ENCODE data around the gene UNC13D.

The UNC13D gene

GRCh38 chr17:75823257-75824041 is 20.8 kb downstream of the UNC13D start:
- H3K9ac ChIP-seq (ENCODE audit: insufficient read length, low read depth), result no peak overlapping the region
- H3K4me3 ChIP-seq (ENCODE audit: insufficient read length, low read depth), result no peak overlapping the region
- no peaks in the 10 kb centered on the region for H3K9me3 ChIP-seq (ENCODE audit: insufficient read depth, low read length)
- no peaks in the 10 kb centered on the region for H3K27me3 ChIP-seq (ENCODE audit: insufficient read depth, insufficient read length)
- H3K36me3 ChIP-seq (ENCODE audit: insufficient read depth, insufficient read length, low read length), result peaks cover 90% of the 10 kb centered on the region
- peaks cover 20% of the 10 kb centered on the region for H3K4me1 ChIP-seq (ENCODE audit: insufficient read depth, insufficient read length)
- TF ChIP-seq SUZ12 (IDR thresholded peaks at IDR 0.05; ENCODE audit: extremely low read depth, insufficient read depth, insufficient read length), result no peak
- no peak for DNase-seq (ENCODE audit: low read depth, low spot score)

DNA sequence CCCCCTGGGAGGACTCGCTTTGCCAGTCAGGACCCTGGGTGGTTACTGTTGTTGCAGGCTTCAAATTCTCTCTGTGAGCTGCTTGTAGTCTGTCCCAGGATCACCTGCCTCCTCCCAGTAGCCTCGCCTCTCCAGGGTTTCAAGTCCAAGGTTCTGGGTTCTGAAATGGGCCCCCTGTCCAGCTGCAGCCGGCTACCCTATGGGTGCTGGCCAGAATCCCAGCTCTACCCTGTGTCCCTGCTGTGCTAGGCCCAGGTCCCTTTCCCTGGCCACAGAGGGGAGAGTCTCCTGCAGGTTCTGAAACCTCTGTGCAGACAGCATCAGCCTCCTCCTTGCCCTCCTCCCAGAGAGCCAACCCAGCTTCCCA is 21.4 kb downstream of the UNC13D start:
- DNase-seq (ENCODE audit: low read depth, low spot score), result no peak
- TF ChIP-seq YY1 (IDR thresholded peaks at IDR 0.05; ENCODE audit: insufficient read depth, insufficient read length) (no peak), SUZ12 (IDR thresholded peaks at IDR 0.05; ENCODE audit: extremely low read depth, insufficient read depth, insufficient read length) (no peak), ZNF274 (IDR thresholded peaks at IDR 0.05; ENCODE audit: low read depth, low read length) (no peak)
- H3K4me3 ChIP-seq (ENCODE audit: insufficient read length, low read depth), result no peak overlapping the region
- H3K4me1 ChIP-seq (ENCODE audit: insufficient read depth, insufficient read length), result peaks cover 13% of the 10 kb centered on the region
- no peaks in the 10 kb centered on the region for H3K27me3 ChIP-seq (ENCODE audit: insufficient read depth, insufficient read length)
- no peaks in the 10 kb centered on the region for H3K9me3 ChIP-seq (ENCODE audit: insufficient read depth, low read length)
- peaks cover 90% of the 10 kb centered on the region for H3K36me3 ChIP-seq (ENCODE audit: insufficient read depth, insufficient read length, low read length)
- H3K9ac ChIP-seq (ENCODE audit: insufficient read length, low read depth), result no peak overlapping the region

- Histone ChIP-seq H3K27me3 (ENCODE audit: insufficient read depth, insufficient read length) (no peaks in the 10 kb centered on the region), H3K9ac (ENCODE audit: insufficient read length, low read depth) (no peak overlapping the region), H3K4me1 (ENCODE audit: insufficient read depth, insufficient read length) (peaks cover 10% of the 10 kb centered on the region), H3K4me3 (ENCODE audit: insufficient read length, low read depth) (no peak overlapping the region), H3K36me3 (ENCODE audit: insufficient read depth, insufficient read length, low read length) (peaks cover 93% of the 10 kb centered on the region), H3K9me3 (ENCODE audit: insufficient read depth, low read length) (no peaks in the 10 kb centered on the region)
- no peak for DNase-seq (ENCODE audit: low read depth, low spot score)
- TF ChIP-seq YY1 (IDR thresholded peaks at IDR 0.05; ENCODE audit: insufficient read depth, insufficient read length), result no peak
- no peak for TF ChIP-seq ZNF274 (IDR thresholded peaks at IDR 0.05; ENCODE audit: low read depth, low read length)
- TF ChIP-seq SUZ12 (IDR thresholded peaks at IDR 0.05; ENCODE audit: extremely low read depth, insufficient read depth, insufficient read length), result no peak
Observed at GRCh38 chr17:75822119-75822799, 21.9 kb downstream of the UNC13D start.

DNA sequence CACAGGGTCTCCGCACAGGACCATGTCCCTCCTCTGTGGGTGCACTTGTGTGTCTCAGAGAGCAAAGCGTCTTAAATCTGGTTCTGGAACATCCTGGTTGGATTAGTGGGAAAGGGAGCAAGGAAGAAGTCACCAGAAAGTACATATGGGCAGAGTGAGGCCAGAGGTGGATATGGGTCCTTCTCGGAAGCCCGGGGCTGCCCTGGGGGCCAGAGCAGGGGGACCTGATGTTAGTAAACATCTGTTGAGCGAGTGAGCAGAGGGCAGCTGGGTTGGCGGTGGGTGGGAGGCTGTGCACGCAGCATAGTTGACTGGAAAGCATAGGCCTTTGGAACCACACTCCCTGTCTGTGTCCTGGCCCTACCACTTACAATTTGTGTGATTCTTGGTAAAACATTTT is 22.7 kb downstream of the UNC13D start:
- no peak for DNase-seq (ENCODE audit: low read depth, low spot score)
- H3K27me3 ChIP-seq (ENCODE audit: insufficient read depth, insufficient read length), result no peaks in the 10 kb centered on the region
- TF ChIP-seq YY1 (IDR thresholded peaks at IDR 0.05; ENCODE audit: insufficient read depth, insufficient read length), result no peak
- no peak for TF ChIP-seq SUZ12 (IDR thresholded peaks at IDR 0.05; ENCODE audit: extremely low read depth, insufficient read depth, insufficient read length)
- no peak for TF ChIP-seq ZNF274 (IDR thresholded peaks at IDR 0.05; ENCODE audit: low read depth, low read length)
- H3K9ac ChIP-seq (ENCODE audit: insufficient read length, low read depth), result no peak overlapping the region
- no peak overlapping the region for H3K4me3 ChIP-seq (ENCODE audit: insufficient read length, low read depth)
- peaks cover 4% of the 10 kb centered on the region for H3K4me1 ChIP-seq (ENCODE audit: insufficient read depth, insufficient read length)
- H3K9me3 ChIP-seq (ENCODE audit: insufficient read depth, low read length), result no peaks in the 10 kb centered on the region
- H3K36me3 ChIP-seq (ENCODE audit: insufficient read depth, insufficient read length, low read length), result peaks cover 94% of the 10 kb centered on the region

DNA sequence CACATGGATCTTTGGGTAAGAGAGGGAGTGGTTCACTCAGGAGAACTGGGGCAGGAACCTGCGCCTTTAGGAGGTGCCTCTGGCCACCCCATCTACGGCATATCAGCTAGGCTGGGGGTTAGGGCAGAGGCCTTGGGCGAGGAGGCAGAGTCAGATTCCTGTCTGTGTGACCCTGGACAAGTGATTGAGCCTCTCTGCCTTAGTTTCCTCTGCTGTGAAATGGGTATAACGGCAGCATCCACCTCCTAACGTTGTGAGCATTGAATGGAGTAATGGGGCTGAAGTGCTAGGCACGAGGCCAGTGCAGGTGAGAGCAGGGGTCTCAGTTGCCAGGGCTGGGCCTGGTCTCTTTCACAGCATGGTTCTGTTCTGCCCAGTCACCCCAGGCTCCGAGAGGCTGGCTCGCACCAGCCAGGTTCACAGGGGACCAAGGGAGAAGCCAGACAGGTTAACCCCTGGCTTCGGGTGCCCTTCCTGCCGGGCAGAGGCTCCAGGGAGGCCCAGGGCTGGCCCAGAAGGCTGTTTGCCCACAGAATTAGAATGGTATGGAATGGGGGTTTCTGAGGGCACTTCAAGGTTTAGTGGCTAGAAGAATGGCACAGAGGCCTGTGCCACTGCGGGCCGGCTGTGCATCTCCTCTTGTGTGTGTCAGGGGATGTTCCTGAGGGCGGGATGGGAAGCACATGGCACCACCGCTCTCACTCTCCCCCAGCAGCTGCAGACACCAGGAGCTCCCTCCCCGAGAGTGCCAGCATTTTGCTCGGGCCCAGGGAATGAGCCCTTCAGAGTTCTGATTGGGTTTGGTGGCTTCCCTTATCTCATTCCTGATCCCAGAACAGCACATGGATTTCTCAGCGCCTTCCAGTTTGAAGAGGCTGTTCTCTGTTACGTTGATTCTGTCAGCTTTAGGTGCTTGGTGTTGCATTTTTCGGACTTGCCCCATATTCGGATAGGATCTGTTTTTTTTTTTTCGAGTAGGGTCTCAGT is 23.8 kb downstream of the UNC13D start:
- H3K4me1 ChIP-seq (ENCODE audit: insufficient read depth, insufficient read length), result peaks cover 5% of the 10 kb centered on the region
- no peak for TF ChIP-seq ZNF274 (IDR thresholded peaks at IDR 0.05; ENCODE audit: low read depth, low read length)
- no peak for TF ChIP-seq YY1 (IDR thresholded peaks at IDR 0.05; ENCODE audit: insufficient read depth, insufficient read length)
- TF ChIP-seq SUZ12 (IDR thresholded peaks at IDR 0.05; ENCODE audit: extremely low read depth, insufficient read depth, insufficient read length), result no peak
- no peak overlapping the region for H3K4me3 ChIP-seq (ENCODE audit: insufficient read length, low read depth)
- H3K27me3 ChIP-seq (ENCODE audit: insufficient read depth, insufficient read length), result no peaks in the 10 kb centered on the region
- no peaks in the 10 kb centered on the region for H3K9me3 ChIP-seq (ENCODE audit: insufficient read depth, low read length)
- no peak overlapping the region for H3K9ac ChIP-seq (ENCODE audit: insufficient read length, low read depth)
- peaks cover 94% of the 10 kb centered on the region for H3K36me3 ChIP-seq (ENCODE audit: insufficient read depth, insufficient read length, low read length)
- DNase-seq (ENCODE audit: low read depth, low spot score), result no peak

GRCh38 chr17:75819678-75820077 is 24.5 kb downstream of the UNC13D start:
- H3K9ac ChIP-seq (ENCODE audit: insufficient read length, low read depth), result no peak overlapping the region
- DNase-seq (ENCODE audit: low read depth, low spot score), result no peak
- H3K36me3 ChIP-seq (ENCODE audit: insufficient read depth, insufficient read length, low read length), result peaks cover 95% of the 10 kb centered on the region
- H3K4me1 ChIP-seq (ENCODE audit: insufficient read depth, insufficient read length), result peaks cover 8% of the 10 kb centered on the region
- no peak overlapping the region for H3K4me3 ChIP-seq (ENCODE audit: insufficient read length, low read depth)
- no peaks in the 10 kb centered on the region for H3K27me3 ChIP-seq (ENCODE audit: insufficient read depth, insufficient read length)
- no peak for TF ChIP-seq YY1 (IDR thresholded peaks at IDR 0.05; ENCODE audit: insufficient read depth, insufficient read length)
- no peak for TF ChIP-seq SUZ12 (IDR thresholded peaks at IDR 0.05; ENCODE audit: extremely low read depth, insufficient read depth, insufficient read length)
- no peaks in the 10 kb centered on the region for H3K9me3 ChIP-seq (ENCODE audit: insufficient read depth, low read length)

DNA sequence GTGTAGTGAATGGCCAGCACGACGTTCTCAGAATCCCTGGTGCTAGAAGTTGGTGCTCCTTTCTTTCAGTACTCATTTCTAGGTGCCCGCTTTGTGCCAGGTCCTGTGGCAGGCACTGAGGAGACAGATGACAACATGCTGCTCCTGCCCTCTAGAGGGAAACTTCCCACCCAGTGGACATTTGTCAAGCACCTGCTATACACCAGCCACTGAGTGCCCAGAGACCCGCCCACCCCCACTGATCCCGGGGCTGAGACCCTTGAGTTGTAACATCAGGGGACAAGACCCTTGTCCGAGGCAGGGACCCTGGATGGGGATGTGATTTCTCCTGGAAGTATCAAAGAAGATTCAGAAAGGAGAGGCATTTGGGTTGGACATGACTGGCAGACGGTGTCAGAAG is 25.1 kb downstream of the UNC13D start:
- Histone ChIP-seq H3K27me3 (ENCODE audit: insufficient read depth, insufficient read length) (no peaks in the 10 kb centered on the region), H3K9me3 (ENCODE audit: insufficient read depth, low read length) (no peaks in the 10 kb centered on the region), H3K36me3 (ENCODE audit: insufficient read depth, insufficient read length, low read length) (peaks cover 94% of the 10 kb centered on the region), H3K4me1 (ENCODE audit: insufficient read depth, insufficient read length) (peaks cover 9% of the 10 kb centered on the region), H3K4me3 (ENCODE audit: insufficient read length, low read depth) (no peak overlapping the region), H3K9ac (ENCODE audit: insufficient read length, low read depth) (no peak overlapping the region)
- no peak for TF ChIP-seq YY1 (IDR thresholded peaks at IDR 0.05; ENCODE audit: insufficient read depth, insufficient read length)
- TF ChIP-seq SUZ12 (IDR thresholded peaks at IDR 0.05; ENCODE audit: extremely low read depth, insufficient read depth, insufficient read length), result no peak
- TF ChIP-seq ZNF274 (IDR thresholded peaks at IDR 0.05; ENCODE audit: low read depth, low read length), result no peak
- no peak for DNase-seq (ENCODE audit: low read depth, low spot score)
